H1 (cell line): ENCODE results near the gene ATP6V0D1. TPM values are rescaled to one million over a fixed set of nuclear protein-coding genes. Genes with fewer than 3 reads are reported as not detected.

Source experiments
- CTCF ChIA-PET: fragments of 300-600 bp; sonication (Branson Sonifier 250); formaldehyde crosslinking; loops from one replicate; lab custom pipeline; 2021; ENCODE audit not compliant: partially characterized antibody; lab: Charles Lee
- POLR2A ChIA-PET: fragments of 300-600 bp; sonication (Branson Sonifier 250); formaldehyde crosslinking; loops from one replicate; lab custom pipeline; 2021; ENCODE audit warnings: inconsistent platforms; ENCODE audit not compliant: partially characterized antibody; lab: Charles Lee
- DNase-seq, 2 experiments: peaks; one replicate each; pipeline versions ENCODE4 v3.0.0 to v3.0.0-alpha.2; 2010 to 2022; ENCODE audit warnings: low spot score in 2 of 2, low read depth in 1 of 2, mixed read lengths in 1 of 2
- FAIRE-seq: peaks from 2 replicates; lab custom pipeline; 2011; peaks lifted over from hg19 to GRCh38; lab: Jason Lieb, UNC
- H2AFZ ChIP-seq: 2 replicates; pipeline ENCODE4 v1.8.1; 2012; ENCODE audit warnings: low read length, inconsistent platforms
- H2AK5ac ChIP-seq: 2 replicates; pipeline ENCODE4 v1.6.1; 2013; ENCODE audit warnings: low read depth, low read length
- H2BK120ac ChIP-seq: replicated peaks from 2 replicates; pipeline ENCODE3; 2013; ENCODE audit warnings: low read depth, low read length, inconsistent platforms
- H2BK12ac ChIP-seq: 2 replicates; pipeline ENCODE4 v1.6.1; 2013; ENCODE audit warnings: low read depth, low read length
- H2BK15ac ChIP-seq: 2 replicates; pipeline ENCODE4 v1.6.1; 2013; ENCODE audit warnings: low read length
- H2BK20ac ChIP-seq: 2 replicates; pipeline ENCODE4 v1.6.1; 2013; ENCODE audit warnings: low read length
- H2BK5ac ChIP-seq: 2 replicates; pipeline ENCODE4 v1.6.1; 2013; ENCODE audit warnings: low read depth, low read length
- H3K14ac ChIP-seq: 2 replicates; pipeline ENCODE4 v1.6.1; 2013; ENCODE audit warnings: inconsistent platforms; ENCODE audit not compliant: insufficient read length
- H3K18ac ChIP-seq: 2 replicates; pipeline ENCODE4 v1.6.1; 2013; ENCODE audit warnings: low read length; ENCODE audit errors: extremely low read depth
- H3K23ac ChIP-seq: 2 replicates; pipeline ENCODE4 v1.6.1; 2013; ENCODE audit warnings: inconsistent platforms; ENCODE audit not compliant: insufficient read length
- H3K23me2 ChIP-seq: 2 replicates; pipeline ENCODE4 v1.6.1; 2013; ENCODE audit warnings: low read depth, low read length
- H3K27ac ChIP-seq: 2 replicates; pipeline ENCODE4 v1.6.1; 2011; ENCODE audit warnings: low read depth, low read length, inconsistent platforms
- H3K27me3 ChIP-seq, 4 experiments: replicated peaks in 1 of 4; 1 replicate in 1 of 4; 2 replicates in 3 of 4; pipeline versions ENCODE4 v1.6.1 to v1.8.1; 2011 to 2013; ENCODE audit warnings: low read length in 3 of 4, mild to moderate bottlenecking in 3 of 4, inconsistent platforms in 2 of 4, mixed read lengths in 2 of 4, moderate library complexity in 1 of 4; ENCODE audit not compliant: control insufficient read depth in 3 of 4, insufficient read depth in 3 of 4; ENCODE audit errors: extremely low read depth in 1 of 4
- H3K36me3 ChIP-seq, 4 experiments: 2 replicates each; pipeline versions ENCODE4 v1.6.1 to v1.8.1; 2011 to 2013; ENCODE audit warnings: mild to moderate bottlenecking in 4 of 4, low read length in 3 of 4, moderate library complexity in 2 of 4, control low read depth in 1 of 4, inconsistent platforms in 1 of 4; ENCODE audit not compliant: insufficient read depth in 4 of 4, control insufficient read depth in 2 of 4
- H3K4ac ChIP-seq: replicated peaks from 2 replicates; pipeline ENCODE3; 2013; ENCODE audit warnings: low read length, low read depth, mixed read lengths, inconsistent platforms; ENCODE audit not compliant: insufficient read length
- H3K4me1 ChIP-seq, 4 experiments: replicated peaks in 1 of 4; 1 replicate in 1 of 4; 2 replicates in 3 of 4; pipeline versions ENCODE4 v1.6.1 to v1.8.1; 2011 to 2013; ENCODE audit warnings: low read length in 3 of 4, inconsistent platforms in 2 of 4, mixed read lengths in 1 of 4; ENCODE audit not compliant: insufficient read depth in 4 of 4, control insufficient read depth in 3 of 4
- H3K4me2 ChIP-seq, 2 experiments: 2 replicates each; pipeline versions ENCODE4 v1.6.1 to v1.8.1; 2011 to 2013; ENCODE audit warnings: low read depth in 2 of 2, low read length in 2 of 2, control low read depth in 1 of 2, inconsistent platforms in 1 of 2, mild to moderate bottlenecking in 1 of 2; ENCODE audit not compliant: insufficient read depth in 1 of 2
- H3K4me3 ChIP-seq, 4 experiments: fragments of 200-600, 300-600 bp in 1 of 4; sonication (generic), shearing (Covaris generic), sonication (Bioruptor Twin) in 1 of 4; 2 replicates each; pipeline versions ENCODE4 v1.5.1 to v1.8.1; 2011 to 2016; ENCODE audit warnings: low read length in 4 of 4, low read depth in 3 of 4, control low read depth in 2 of 4, inconsistent platforms in 2 of 4, mild to moderate bottlenecking in 2 of 4, mixed read lengths in 1 of 4, moderate library complexity in 1 of 4; ENCODE audit not compliant: insufficient read depth in 2 of 4; ENCODE audit errors: extremely low read depth in 1 of 4
- H3K56ac ChIP-seq: replicated peaks from 2 replicates; pipeline ENCODE3; 2013; ENCODE audit warnings: low read depth, mild to moderate bottlenecking, mixed read lengths, low read length, inconsistent platforms; ENCODE audit not compliant: insufficient read length
- H3K79me1 ChIP-seq: 2 replicates; pipeline ENCODE4 v1.6.1; 2013; ENCODE audit warnings: low read depth, low read length, control low read depth
- H3K79me2 ChIP-seq, 2 experiments: 2 replicates each; pipeline versions ENCODE4 v1.6.1 to v1.8.1; 2012 to 2013; ENCODE audit warnings: low read length in 2 of 2, mild to moderate bottlenecking in 2 of 2, inconsistent platforms in 1 of 2; ENCODE audit not compliant: insufficient read depth in 2 of 2, control insufficient read depth in 1 of 2
- H3K9ac ChIP-seq, 4 experiments: replicated peaks in 1 of 4; 1 replicate in 1 of 4; 2 replicates in 3 of 4; pipeline versions ENCODE4 v1.6.1 to v1.8.1; 2011 to 2013; ENCODE audit warnings: low read depth in 3 of 4, low read length in 3 of 4, control low read depth in 2 of 4, mild to moderate bottlenecking in 2 of 4, moderate library complexity in 2 of 4, inconsistent platforms in 1 of 4; ENCODE audit errors: extremely low read depth in 1 of 4
- H3K9me3 ChIP-seq, 2 experiments: 2 replicates each; pipeline versions ENCODE4 v1.6.1 to v1.8.1; 2012 to 2013; ENCODE audit warnings: mild to moderate bottlenecking in 2 of 2, moderate library complexity in 2 of 2, control low read depth in 1 of 2, inconsistent platforms in 1 of 2, low read depth in 1 of 2, low read length in 1 of 2, mixed read lengths in 1 of 2; ENCODE audit not compliant: insufficient read depth in 2 of 2
- H4K20me1 ChIP-seq, 2 experiments: replicated peaks in 1 of 2; 2 replicates each; pipeline versions ENCODE3 to v1.8.1; 2011 to 2013; ENCODE audit warnings: inconsistent platforms in 2 of 2, low read length in 2 of 2, mild to moderate bottlenecking in 1 of 2; ENCODE audit not compliant: insufficient read depth in 2 of 2, control insufficient read depth in 1 of 2
- H4K5ac ChIP-seq: 2 replicates; pipeline ENCODE4 v1.6.1; 2013; ENCODE audit warnings: low read length, low read depth, mixed read lengths, inconsistent platforms; ENCODE audit not compliant: insufficient read length
- H4K8ac ChIP-seq: 2 replicates; pipeline ENCODE4 v1.8.0; 2013; ENCODE audit warnings: mild to moderate bottlenecking, moderate library complexity, low read length, inconsistent platforms; ENCODE audit not compliant: insufficient read depth; ENCODE audit errors: extremely low read depth
- H4K91ac ChIP-seq: replicated peaks from 2 replicates; pipeline ENCODE3; 2013; ENCODE audit warnings: low read length, mixed read lengths, inconsistent platforms; ENCODE audit not compliant: insufficient read length
- ATF3 ChIP-seq: IDR thresholded peaks from 2 replicates; pipeline ENCODE4 v1.6.1; 2011; ENCODE audit warnings: low read depth, mild to moderate bottlenecking, low read length; ENCODE audit not compliant: insufficient read depth
- BRCA1 ChIP-seq: IDR thresholded peaks from 2 replicates; pipeline ENCODE4 v1.6.1; 2012; ENCODE audit warnings: low read depth, low read length, improper control_type of control experiment
- CTBP2 ChIP-seq: IDR thresholded peaks from 2 replicates; pipeline ENCODE4 v1.7.0; 2011; ENCODE audit warnings: borderline replicate concordance, mild to moderate bottlenecking, moderate library complexity, mixed read lengths, low read length; ENCODE audit not compliant: insufficient read depth, insufficient read length
- EGR1 ChIP-seq: IDR thresholded peaks from 2 replicates; pipeline ENCODE4 v1.6.1; 2011; ENCODE audit warnings: low read depth, low read length, borderline replicate concordance
- EZH2 ChIP-seq: fragments of 200-600 bp; sonication (generic); IDR thresholded peaks from 2 replicates; pipeline ENCODE4 v1.7.1; 2012; ENCODE audit warnings: low read depth, mild to moderate bottlenecking, moderate library complexity, low read length, inconsistent platforms; ENCODE audit not compliant: severe bottlenecking
- GTF2F1 ChIP-seq: IDR thresholded peaks from 2 replicates; pipeline ENCODE4 v1.6.1; 2012; ENCODE audit warnings: low read depth, low read length, improper control_type of control experiment, borderline replicate concordance
- HDAC2 ChIP-seq, 2 experiments: fragments of 300-600 bp in 1 of 2; sonication (generic) in 1 of 2; IDR thresholded peaks; 2 replicates each; pipeline ENCODE4 v1.6.1; 2011 to 2012; ENCODE audit warnings: low read depth in 2 of 2, low read length in 2 of 2, mild to moderate bottlenecking in 2 of 2, moderate library complexity in 2 of 2, borderline replicate concordance in 1 of 2, inconsistent platforms in 1 of 2
- NRF1 ChIP-seq: IDR thresholded peaks from 2 replicates; pipeline ENCODE4 v1.6.1; 2011; ENCODE audit warnings: mild to moderate bottlenecking, low read depth, low read length, improper control_type of control experiment
- SAP30 ChIP-seq: fragments of 300-600 bp; sonication (generic); IDR thresholded peaks from 2 replicates; pipeline ENCODE4 v1.7.1; 2012; ENCODE audit warnings: low read length, moderate library complexity, mild to moderate bottlenecking, inconsistent platforms; ENCODE audit not compliant: insufficient read depth, insufficient replicate concordance
- SIRT6 ChIP-seq: IDR thresholded peaks from one replicate; pipeline ENCODE4 v1.7.1; 2012; ENCODE audit warnings: low read length, inconsistent platforms
- SIX5 ChIP-seq: IDR thresholded peaks from 2 replicates; pipeline ENCODE4 v1.6.1; 2011; ENCODE audit warnings: mild to moderate bottlenecking, low read depth, low read length
- SP2 ChIP-seq: IDR thresholded peaks from 2 replicates; pipeline ENCODE4 v1.6.1; 2012; ENCODE audit warnings: mild to moderate bottlenecking, low read length, inconsistent platforms
- TEAD4 ChIP-seq: IDR thresholded peaks from 2 replicates; pipeline ENCODE4 v1.6.1; 2012; ENCODE audit warnings: low read depth, low read length, inconsistent platforms, mixed read lengths
- WGBS, 2 experiments: shearing (Covaris generic) in 1 of 2; methylation state at CpG; one replicate each; pipeline versions ENCODE4 v1.1.6 to v1.1.7; 2013 to 2015; ENCODE audit warnings: low lambda C conversion rate in 2 of 2, mixed read lengths in 2 of 2, inconsistent platforms in 1 of 2, low coverage in 1 of 2, missing lambda C conversion rate in 1 of 2; ENCODE audit not compliant: insufficient replicate concordance in 2 of 2, insufficient coverage in 1 of 2, insufficient read length in 1 of 2; ENCODE audit errors: extremely low coverage in 1 of 2, missing lambda C conversion rate in 1 of 2; 5-methylcytosine and 5-hydroxymethylcytosine counted together
- polyA plus RNA-seq, 7 experiments: library from polyadenylated mRNA; depleted of rRNA in 3 of 7; stranded (reverse) in 5 of 7; unstranded in 2 of 7; fragments of >200 nt in 5 of 7; fragments of 200-250 nt in 2 of 7; gene quantifications; 1 replicate in 5 of 7; 2 replicates in 1 of 7; 4 replicates in 1 of 7; pipeline versions ENCODE4 v1.2.1 to v1.2.3, GENCODE V29; 2011 to 2013; ENCODE audit warnings: missing spikeins in 2 of 7, mixed read lengths in 2 of 7
- total RNA-seq: library from RNA; stranded (reverse); fragmentation: NEBNext Ultra II Directional; extraction: Animal tissue kit (Norgen Biotek cat#: 25700); gene quantifications from 2 replicates; pipeline ENCODE4 v1.2.1, GENCODE V29; 2021

Gene ATP6V0D1
- total and polyA plus RNA-seq, 2 of the 8 experiments (the other 6 are each of a cell fraction or from before 2014, with no cell fraction given), result 47.3 to 134 TPM

- Histone ChIP-seq H3K14ac (no peak within 1 kb of the TSS), H2BK20ac (no peak within 1 kb of the TSS), H4K91ac (no peak within 1 kb of the TSS), H3K23me2 (peaks cover 8% of the 10 kb centered on the region; the same call in 1 of the 2 replicates), H3K27me3 (peaks cover 16 to 37% (median 29%) of the 10 kb centered on the region in 4 experiments), H3K36me3 (no peaks in the 10 kb centered on the region), H3K9ac (no peak within 1 kb of the TSS), H2BK15ac (no peak within 1 kb of the TSS), H4K8ac (peak within 1 kb of the TSS; percentile 76; the same call in 1 of the 2 replicates), H3K18ac (no peak within 1 kb of the TSS), H4K5ac (no peak within 1 kb of the TSS), H2AK5ac (no peak within 1 kb of the TSS), H3K79me2 (peaks cover 0 to 8% of the 10 kb centered on the region in 2 experiments; a peak in 2 of 4 replicates), H2AFZ (no peak within 1 kb of the TSS), H3K79me1 (no peaks in the 10 kb centered on the region; the same call in 1 of the 2 replicates), H3K23ac (no peak within 1 kb of the TSS), H3K4me1 (peaks cover 0 to 3% (median 3%) of the 10 kb centered on the region in 4 experiments; a peak in 4 of 7 replicates), H4K20me1 (peaks cover 2 to 6% of the 10 kb centered on the region in 2 experiments), H3K56ac (no peak within 1 kb of the TSS), H3K4me2 (peak within 1 kb of the TSS in 1 of 2 experiments; percentile 68; a peak in 1 of 4 replicates), H2BK120ac (no peak within 1 kb of the TSS), H3K4me3 (no peak within 1 kb of the TSS), H2BK5ac (no peak within 1 kb of the TSS), H2BK12ac (no peak within 1 kb of the TSS), H3K9me3 (no peaks in the 10 kb centered on the region), H3K4ac (no peak within 1 kb of the TSS), H3K27ac (no peak within 1 kb of the TSS)
- ChIA-PET POLR2A (interaction anchor here (1.2 kb wide), 1 partner anchor 57 kb away, joined by 3 read pairs; no protein-coding TSS in a partner anchor), CTCF (interaction anchor here (0.9 to 8.9 kb wide), 4 partner anchors 10 to 38 kb away, joined by 3 to 74 read pairs (median 34); no protein-coding TSS in a partner anchor)
- no peak for FAIRE-seq
- DNase-seq, result no peak
- 93% methylated on average over 5 of the region's 6 CpGs; no CpG with 5 or more reads in 1 of the 2 experiments for WGBS, 2 experiments
- TF ChIP-seq HDAC2 (IDR thresholded peaks at IDR 0.05; ENCODE audit: borderline replicate concordance in 1 of 2, low read depth in 2 of 2, low read length in 2 of 2), result no peak
- no peak for TF ChIP-seq SIX5
- no peak for TF ChIP-seq SIRT6
- TF ChIP-seq SP2, result no peak
- no peak for TF ChIP-seq EZH2
- no peak for TF ChIP-seq SAP30
- no peak for TF ChIP-seq CTBP2
- no peak for TF ChIP-seq NRF1
- no peak for TF ChIP-seq BRCA1
- no peak for TF ChIP-seq ATF3
- no peak for TF ChIP-seq EGR1
- TF ChIP-seq GTF2F1, result no peak
- TF ChIP-seq TEAD4, result no peak
These were observed 2.2 kb upstream of the ATP6V0D1 start, which contains the start of gene AGRP for GRCh38 chr16:67483150-67483549. Gene AGRP (minus strand): TSS chr16:67483547. CDS start chr16:67483398, 149 bp downstream.
